SHP77 (cell line): Measurements from ENCODE around the gene RAPGEF3.
A peak's percentile ranks its signal among the peaks of the same experiment; 100 is the strongest.

Experiments used
- DNase-seq, 2 experiments: peaks; one replicate each; lab custom pipeline; 2025; lab: John Stamatoyannopoulos, UW

The RAPGEF3 gene

DNA sequence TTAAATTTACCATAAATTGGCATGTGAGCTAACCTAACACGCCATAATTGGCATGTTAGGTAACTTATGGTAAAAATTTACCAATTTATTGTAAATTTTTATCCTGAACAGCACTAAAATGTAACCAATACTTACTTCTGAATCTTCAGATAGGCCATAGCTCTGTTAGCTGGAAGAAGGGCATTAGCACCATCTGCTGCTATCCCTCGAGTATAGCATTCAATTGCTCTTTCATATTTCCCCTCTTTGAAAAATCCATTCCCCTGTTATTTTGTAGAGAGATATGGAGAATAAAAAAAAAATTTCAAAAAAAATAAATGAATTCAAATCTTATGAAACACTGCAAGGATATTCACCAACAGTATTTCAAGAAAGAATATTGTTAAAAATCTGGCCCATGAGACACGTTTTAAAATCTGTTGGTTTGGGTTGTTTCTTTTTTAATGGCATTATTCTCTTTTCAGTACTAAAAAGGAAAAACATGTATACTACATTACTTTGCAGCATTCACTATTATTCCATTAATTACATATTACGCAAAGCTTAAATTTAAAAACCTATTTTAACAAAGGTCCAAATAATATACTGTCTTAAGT, 71.9 kb downstream of the RAPGEF3 start:
- peak in 1 of 2 experiments; percentile 30 for DNase-seq
